Smooth muscle cell (in vitro differentiated cells): ENCODE results near the gene CNTNAP2. TPM values are rescaled to one million over a fixed set of nuclear protein-coding genes. Genes with fewer than 3 reads are reported as not detected.

Experiments used
- DNase-seq: peaks from one replicate; lab custom pipeline; 2025; ENCODE audit not compliant: unreplicated experiment; lab: John Stamatoyannopoulos, UW
- H2AFZ ChIP-seq: fragments of 200-600 bp; sonication (generic); 2 replicates; pipeline ENCODE4 v1.6.0; 2016; ENCODE audit warnings: antibody characterized with exemption, low read depth, mild to moderate bottlenecking
- H3F3A ChIP-seq: fragments of 200-600 bp; sonication (generic); 2 replicates; pipeline ENCODE4 v1.6.0; 2017; ENCODE audit warnings: antibody characterized with exemption, low read depth
- H3K27ac ChIP-seq: fragments of 200-600 bp; sonication (generic); 2 replicates; pipeline ENCODE4 v1.5.1; 2016; ENCODE audit warnings: low read depth, mild to moderate bottlenecking
- H3K27me3 ChIP-seq: fragments of 200-600 bp; sonication (generic); 2 replicates; pipeline ENCODE4 v1.6.1; 2016; ENCODE audit warnings: low read depth, mild to moderate bottlenecking
- H3K36me3 ChIP-seq: fragments of 200-600 bp; sonication (generic); 2 replicates; pipeline ENCODE4 v1.5.1; 2016; ENCODE audit warnings: low read depth
- H3K4me1 ChIP-seq: fragments of 200-600 bp; sonication (generic); 2 replicates; pipeline ENCODE4 v1.5.1; 2016; ENCODE audit warnings: low read depth
- H3K4me2 ChIP-seq: fragments of 200-600 bp; sonication (generic); 2 replicates; pipeline ENCODE4 v1.6.0; 2016; ENCODE audit warnings: mild to moderate bottlenecking
- H3K4me3 ChIP-seq: fragments of 200-600 bp; sonication (generic); 2 replicates; pipeline ENCODE4 v1.5.1; 2016; ENCODE audit warnings: mild to moderate bottlenecking
- H3K79me2 ChIP-seq: fragments of 200-600 bp; sonication (generic); 2 replicates; pipeline ENCODE4 v1.6.0; 2016; ENCODE audit warnings: low read depth, mild to moderate bottlenecking
- H3K9ac ChIP-seq: fragments of 200-600 bp; sonication (generic); 2 replicates; pipeline ENCODE4 v1.6.0; 2016; ENCODE audit warnings: low read depth
- H3K9me3 ChIP-seq: fragments of 200-600 bp; sonication (generic); replicated peaks from 2 replicates; pipeline ENCODE4 v1.5.1; 2016; ENCODE audit warnings: low read depth
- H4K20me1 ChIP-seq: fragments of 200-600 bp; sonication (generic); 2 replicates; pipeline ENCODE4 v1.6.0; 2016; ENCODE audit warnings: low read depth
- WGBS: methylation state at CpG from one replicate; pipeline ENCODE4 v1.1.7; 2016; ENCODE audit warnings: low lambda C conversion rate; 5-methylcytosine and 5-hydroxymethylcytosine counted together
- polyA plus RNA-seq: library from polyadenylated mRNA; unstranded; fragments of >200 nt; fragmentation: Nextera tagmentation; extraction: Ambion mirVana; gene quantifications from 2 replicates; pipeline ENCODE4 v1.2.1, GENCODE V29; 2016
- total RNA-seq: library from RNA; depleted of rRNA; stranded (reverse); fragments of >200 nt; gene quantifications from 2 replicates; pipeline ENCODE4 v1.2.3, GENCODE V29; 2014
- TF ChIP-seq, protein P1 (sequence below): fragments of 200-600 bp; sonication (generic); IDR thresholded peaks from 2 replicates; pipeline ENCODE4 v1.5.1; 2017; ENCODE audit warnings: borderline replicate concordance, mild to moderate bottlenecking, antibody characterized with exemption; ENCODE audit not compliant: insufficient read depth, poor library complexity, severe bottlenecking

The CNTNAP2 gene
- total and polyA plus RNA-seq, 2 experiments from 2014 or later: 1.7 to 9.0 TPM

DNA sequence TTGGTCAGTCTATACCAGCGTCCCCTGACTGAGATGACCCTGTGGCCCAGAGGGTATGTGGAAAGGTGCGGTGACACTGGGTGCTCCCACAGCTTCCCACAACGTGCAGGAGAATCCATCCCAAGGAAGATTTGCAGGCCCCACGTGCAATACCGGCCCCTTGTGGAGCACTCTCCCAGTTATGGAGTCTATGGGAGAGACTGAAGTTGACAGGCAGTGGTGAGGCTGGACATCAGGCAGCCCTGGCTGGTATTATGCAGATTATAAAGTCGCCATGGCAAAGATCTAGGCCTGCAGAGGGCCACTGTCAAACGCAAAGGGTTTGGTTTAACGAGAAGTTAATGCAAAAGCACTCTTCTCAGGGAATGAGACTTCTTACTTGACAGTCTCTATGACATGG, 2039.2 kb downstream of the CNTNAP2 start:
- Histone ChIP-seq H4K20me1 (no peaks in the 10 kb centered on the region), H3K9ac (peak overlapping the region; percentile 74), H3F3A (peaks cover 19% of the 10 kb centered on the region), H3K4me1 (peaks cover 9% of the 10 kb centered on the region), H3K4me2 (peak overlapping the region; percentile 14), H3K27ac (peak overlapping the region; percentile 97), H3K4me3 (no peak overlapping the region), H2AFZ (no peak overlapping the region), H3K27me3 (no peaks in the 10 kb centered on the region), H3K79me2 (no peaks in the 10 kb centered on the region), H3K36me3 (no peaks in the 10 kb centered on the region), H3K9me3 (no peaks in the 10 kb centered on the region)
- WGBS: 38% methylated on average over 8 of the region's 8 CpGs
- TF ChIP-seq, protein P1, sequence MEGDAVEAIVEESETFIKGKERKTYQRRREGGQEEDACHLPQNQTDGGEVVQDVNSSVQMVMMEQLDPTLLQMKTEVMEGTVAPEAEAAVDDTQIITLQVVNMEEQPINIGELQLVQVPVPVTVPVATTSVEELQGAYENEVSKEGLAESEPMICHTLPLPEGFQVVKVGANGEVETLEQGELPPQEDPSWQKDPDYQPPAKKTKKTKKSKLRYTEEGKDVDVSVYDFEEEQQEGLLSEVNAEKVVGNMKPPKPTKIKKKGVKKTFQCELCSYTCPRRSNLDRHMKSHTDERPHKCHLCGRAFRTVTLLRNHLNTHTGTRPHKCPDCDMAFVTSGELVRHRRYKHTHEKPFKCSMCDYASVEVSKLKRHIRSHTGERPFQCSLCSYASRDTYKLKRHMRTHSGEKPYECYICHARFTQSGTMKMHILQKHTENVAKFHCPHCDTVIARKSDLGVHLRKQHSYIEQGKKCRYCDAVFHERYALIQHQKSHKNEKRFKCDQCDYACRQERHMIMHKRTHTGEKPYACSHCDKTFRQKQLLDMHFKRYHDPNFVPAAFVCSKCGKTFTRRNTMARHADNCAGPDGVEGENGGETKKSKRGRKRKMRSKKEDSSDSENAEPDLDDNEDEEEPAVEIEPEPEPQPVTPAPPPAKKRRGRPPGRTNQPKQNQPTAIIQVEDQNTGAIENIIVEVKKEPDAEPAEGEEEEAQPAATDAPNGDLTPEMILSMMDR: no peak
- no peak for DNase-seq

DNA sequence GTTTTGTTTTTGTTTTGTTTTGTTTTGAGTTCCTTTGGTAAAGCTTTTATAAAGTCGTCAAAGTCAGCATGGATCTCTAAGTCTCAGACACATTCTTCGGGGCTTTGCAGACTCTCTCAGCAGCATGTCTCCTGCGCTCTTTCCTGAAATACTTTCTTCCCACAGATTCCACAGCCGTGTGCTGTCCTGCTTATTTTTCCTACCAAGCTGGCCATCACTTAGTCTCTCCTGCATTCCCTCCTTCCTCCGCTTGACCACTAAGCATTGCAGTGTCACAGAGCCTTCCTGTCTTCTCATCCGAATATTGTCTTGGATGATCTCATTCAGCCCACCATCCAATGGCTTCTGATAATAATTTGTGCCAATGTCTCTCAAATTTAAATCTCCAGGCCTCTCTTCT, 2039.6 kb downstream of the CNTNAP2 start:
- Histone ChIP-seq H3K36me3 (no peaks in the 10 kb centered on the region), H3K4me2 (peak overlapping the region; percentile 47), H2AFZ (no peak overlapping the region), H3K9ac (peak overlapping the region; percentile 74), H3K27me3 (no peaks in the 10 kb centered on the region), H3K79me2 (no peaks in the 10 kb centered on the region), H3K4me3 (no peak overlapping the region), H3K4me1 (peaks cover 9% of the 10 kb centered on the region), H4K20me1 (no peaks in the 10 kb centered on the region), H3F3A (peaks cover 19% of the 10 kb centered on the region), H3K9me3 (no peaks in the 10 kb centered on the region), H3K27ac (peak overlapping the region; percentile 97)
- 12% methylated on average over 6 of the region's 6 CpGs for WGBS
- no peak for DNase-seq
- TF ChIP-seq, protein P1: no peak

DNA sequence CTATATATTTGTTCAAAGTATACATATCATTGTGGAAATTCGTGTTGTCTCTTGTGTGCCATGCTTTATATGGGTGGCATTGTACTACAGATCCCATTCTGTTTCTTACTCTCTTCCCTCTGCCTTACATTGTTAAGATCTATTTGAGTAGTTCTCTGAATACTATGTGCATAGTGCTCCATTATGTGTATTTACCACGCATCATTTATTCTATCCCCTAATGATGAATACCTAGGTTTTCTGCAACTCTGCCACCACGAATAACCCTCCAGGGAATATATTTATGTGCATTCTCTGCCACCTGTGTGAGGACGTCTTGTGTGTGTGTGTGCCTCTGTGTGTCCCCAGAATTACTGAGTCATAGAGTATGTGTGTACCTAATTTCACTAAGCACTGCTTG, 2042.7 kb downstream of the CNTNAP2 start:
- H3K4me2 ChIP-seq: no peak overlapping the region
- no peaks in the 10 kb centered on the region for H3K9me3 ChIP-seq
- H4K20me1 ChIP-seq: no peaks in the 10 kb centered on the region
- peaks cover 19% of the 10 kb centered on the region for H3F3A ChIP-seq
- H3K79me2 ChIP-seq: no peaks in the 10 kb centered on the region
- 87% methylated on average over 4 of the region's 4 CpGs for WGBS
- no peak overlapping the region for H3K9ac ChIP-seq
- H3K27ac ChIP-seq: no peak overlapping the region
- DNase-seq: no peak
- no peaks in the 10 kb centered on the region for H3K36me3 ChIP-seq
- H2AFZ ChIP-seq: no peak overlapping the region
- TF ChIP-seq, protein P1: no peak
- peaks cover 9% of the 10 kb centered on the region for H3K4me1 ChIP-seq
- H3K27me3 ChIP-seq: no peaks in the 10 kb centered on the region
- H3K4me3 ChIP-seq: no peak overlapping the region

DNA sequence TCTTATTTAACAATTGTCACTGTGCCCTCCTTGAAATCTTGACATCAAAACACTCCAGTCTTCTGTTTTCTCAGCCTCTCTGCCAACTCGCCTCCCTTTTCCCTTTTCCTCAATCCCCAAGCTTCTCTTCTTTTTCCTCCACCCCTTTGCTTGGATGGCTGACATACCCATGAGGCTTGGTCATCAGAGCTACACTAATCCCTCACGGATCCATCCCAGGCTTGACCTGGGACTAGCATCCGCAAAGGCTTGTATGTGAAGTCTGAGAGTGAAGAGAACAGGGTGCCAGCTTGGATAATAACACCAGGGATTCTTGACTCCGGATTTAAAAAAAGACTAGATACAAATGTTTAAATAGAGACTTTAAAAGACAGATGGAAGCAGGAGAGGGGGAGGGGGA, 2045.2 kb downstream of the CNTNAP2 start:
- Histone ChIP-seq H4K20me1 (no peaks in the 10 kb centered on the region), H3K4me3 (no peak overlapping the region), H3K9me3 (no peaks in the 10 kb centered on the region), H3K27ac (peak overlapping the region; percentile 51), H3K9ac (no peak overlapping the region), H3K27me3 (no peaks in the 10 kb centered on the region), H3K4me1 (no peaks in the 10 kb centered on the region), H3K79me2 (no peaks in the 10 kb centered on the region), H3F3A (peaks cover 3% of the 10 kb centered on the region), H2AFZ (no peak overlapping the region), H3K36me3 (no peaks in the 10 kb centered on the region), H3K4me2 (peak overlapping the region; percentile 52)
- 38% methylated on average over 4 of the region's 4 CpGs for WGBS
- TF ChIP-seq, protein P1: no peak
- DNase-seq: no peak
